ENCODE data around the gene RPS24.
"Not testable (repeated sequence)": the region's sequence is repeated elsewhere in the genome, so short reads cannot be mapped to it uniquely, and the experiment has no call there.

The RPS24 gene

GRCh38 chr10:78058562-78058961 is 24.9 kb downstream of the RPS24 start:
- DNase-seq = no peak

GRCh38 chr10:78059906-78060702 is 26.4 kb downstream of the RPS24 start:
- DNase-seq = no peak

GRCh38 chr10:78062296-78062695 is 28.6 kb downstream of the RPS24 start:
- DNase-seq = no peak

- no peak for DNase-seq
These were observed 29.6 kb downstream of the RPS24 start for GRCh38 chr10:78063236-78063635.

- DNase-seq = not testable (repeated sequence)
These were observed 31.3 kb downstream of the RPS24 start for GRCh38 chr10:78064919-78065318.

- no peak for DNase-seq
These were observed 31.9 kb downstream of the RPS24 start for GRCh38 chr10:78065611-78066010.

- no peak for DNase-seq
These were observed 32.3 kb downstream of the RPS24 start for GRCh38 chr10:78066012-78066411.

- DNase-seq = no peak
These were observed 33.2 kb downstream of the RPS24 start for GRCh38 chr10:78066728-78067430.

- no peak for DNase-seq
These were observed 35.5 kb downstream of the RPS24 start for GRCh38 chr10:78069151-78069550.

GRCh38 chr10:78070064-78070463 is 36.4 kb downstream of the RPS24 start:
- not testable (repeated sequence) for DNase-seq

- DNase-seq = no peak
These were observed 37.1 kb downstream of the RPS24 start for GRCh38 chr10:78070726-78071125.

GRCh38 chr10:78071140-78071856 is 37.6 kb downstream of the RPS24 start:
- DNase-seq = no peak

GRCh38 chr10:78071857-78072179 is 38.2 kb downstream of the RPS24 start:
- DNase-seq = no peak

GRCh38 chr10:78072504-78072903 is 38.8 kb downstream of the RPS24 start:
- no peak for DNase-seq

- DNase-seq = not testable (repeated sequence)
These were observed 42.1 kb downstream of the RPS24 start for GRCh38 chr10:78075806-78076205.

- no peak for DNase-seq
These were observed 45.1 kb downstream of the RPS24 start for GRCh38 chr10:78078539-78079330.

- DNase-seq = no peak
These were observed 45.7 kb downstream of the RPS24 start for GRCh38 chr10:78079411-78079810.

- DNase-seq = no peak
These were observed 47.6 kb downstream of the RPS24 start for GRCh38 chr10:78081292-78081691.

- DNase-seq = no peak
These were observed 49.0 kb downstream of the RPS24 start for GRCh38 chr10:78082636-78083035.

Data from NCI-H1092 (cell line).